Embryonic facial prominence (tissue), 1 donor: ENCODE results near the gene TBC1D2B.

Experiments used
- DNase-seq: peaks from one replicate; pipeline ENCODE4 v3.0.0-alpha.2; 2016; ENCODE audit errors: extremely low spot score

Gene TBC1D2B

GRCh38 chr15:78054966-78055365 lies 22.5 kb downstream of the TBC1D2B start:
- no peak for DNase-seq

GRCh38 chr15:78054518-78054917 lies 23.0 kb downstream of the TBC1D2B start:
- DNase-seq, result no peak

- no peak for DNase-seq
Observed at GRCh38 chr15:78052545-78052944, 25.0 kb downstream of the TBC1D2B start.

GRCh38 chr15:78052001-78052401 lies 25.5 kb downstream of the TBC1D2B start:
- no peak for DNase-seq

- no peak for DNase-seq
Observed at GRCh38 chr15:78051596-78051995, 25.9 kb downstream of the TBC1D2B start.

- no peak for DNase-seq
Observed at GRCh38 chr15:78050826-78051225, 26.7 kb downstream of the TBC1D2B start.

- no peak for DNase-seq
Observed at GRCh38 chr15:78050441-78050809, 27.1 kb downstream of the TBC1D2B start.

- DNase-seq, result no peak
Observed at GRCh38 chr15:78049691-78050440, 27.6 kb downstream of the TBC1D2B start.

GRCh38 chr15:78048628-78048920 lies 28.9 kb downstream of the TBC1D2B start:
- no peak for DNase-seq

GRCh38 chr15:78047761-78048627 lies 29.5 kb downstream of the TBC1D2B start:
- DNase-seq, result peak; percentile 79

GRCh38 chr15:78046796-78047341 lies 30.6 kb downstream of the TBC1D2B start:
- DNase-seq, result no peak

- no peak for DNase-seq
Observed at GRCh38 chr15:78045189-78045588, 32.3 kb downstream of the TBC1D2B start.

GRCh38 chr15:78044407-78045155 lies 32.9 kb downstream of the TBC1D2B start:
- DNase-seq, result no peak

- DNase-seq, result no peak
Observed at GRCh38 chr15:78041946-78042345, 35.6 kb downstream of the TBC1D2B start.

GRCh38 chr15:78040653-78041244 lies 36.8 kb downstream of the TBC1D2B start:
- no peak for DNase-seq

- DNase-seq, result no peak
Observed at GRCh38 chr15:78038585-78039247, 38.8 kb downstream of the TBC1D2B start.

- DNase-seq, result no peak
Observed at GRCh38 chr15:78037779-78038305, 39.7 kb downstream of the TBC1D2B start.

- DNase-seq, result no peak
Observed at GRCh38 chr15:78037328-78037727, 40.2 kb downstream of the TBC1D2B start.

- no peak for DNase-seq
Observed at GRCh38 chr15:78035861-78036476, 41.5 kb downstream of the TBC1D2B start.

- DNase-seq, result no peak
Observed at GRCh38 chr15:78035321-78035751, 42.2 kb downstream of the TBC1D2B start.
